Measurements from ENCODE around the gene NANOS3. TPM values are rescaled to one million over a fixed set of nuclear protein-coding genes. Genes with fewer than 3 reads are reported as not detected.

The NANOS3 gene
- total and polyA plus RNA-seq, 9 of the 15 experiments (the other 6 are each of a cell fraction or from before 2014, with no cell fraction given), result not detected

- 0 out of 6 replicates have a peak, but pooled peaks of 1 of the 3 experiments have one; percentile 22 for TF ChIP-seq ZBTB11 (CRISPR knock-in tag; IDR thresholded peaks at IDR 0.05)
- no peak for TF ChIP-seq OTX1 (CRISPR knock-in tag; IDR thresholded peaks at IDR 0.05)
- no peak for TF ChIP-seq ZNF146 (CRISPR knock-in tag; IDR thresholded peaks at IDR 0.05; ENCODE audit: unreplicated experiment)
- no peak for TF ChIP-seq HSF4 (CRISPR knock-in tag; IDR thresholded peaks at IDR 0.05; ENCODE audit: borderline replicate concordance)
- TF ChIP-seq BCLAF1 (IDR thresholded peaks at IDR 0.05; ENCODE audit: borderline replicate concordance in 1 of 2, control insufficient read depth in 1 of 2, low read depth in 2 of 2, low read length in 1 of 2), result no peak
- no peak for TF ChIP-seq ZNF274 (IDR thresholded peaks at IDR 0.05; ENCODE audit: borderline replicate concordance, low read depth, low read length)
- TF ChIP-seq ZNF324 (CRISPR knock-in tag; IDR thresholded peaks at IDR 0.05), result no peak
- TF ChIP-seq ZNF12 (CRISPR knock-in tag; IDR thresholded peaks at IDR 0.05), result no peak
- TF ChIP-seq ZNF668 (CRISPR knock-in tag; IDR thresholded peaks at IDR 0.05), result no peak
- TF ChIP-seq ATF3 (IDR thresholded peaks at IDR 0.05), result peak; percentile 51
- no peak for TF ChIP-seq ATF3 (CRISPR knock-in tag; conservative IDR thresholded peaks at IDR 0.05)
- TF ChIP-seq PPARD (CRISPR knock-in tag; IDR thresholded peaks at IDR 0.05), result no peak
- no peak for TF ChIP-seq GTF2E2 (tag; IDR thresholded peaks at IDR 0.05)
- TF ChIP-seq NRF1 (conservative IDR thresholded peaks at IDR 0.05 in 1 of 2, IDR thresholded peaks at IDR 0.05 in 1 of 2), result peak; percentile 70 to 76
- TF ChIP-seq E4F1 (CRISPR knock-in tag; IDR thresholded peaks at IDR 0.05; ENCODE audit: borderline replicate concordance), result no peak
- TF ChIP-seq NFIX (CRISPR knock-in tag; IDR thresholded peaks at IDR 0.05; ENCODE audit: low read depth), result no peak
These were observed 26.7 kb upstream of the NANOS3 start (continued) for GRCh38 chr19:13849991-13850909.
